Lower leg skin (tissue), 3 donors: ENCODE data around the gene ESRRB.

ENCODE experiments used
- POLR2A ChIP-seq, 2 donors: fragments of 450-650 bp; IDR thresholded peaks; one replicate each; pipeline ENCODE4 v1.6.1; 2016 to 2017; ENCODE audit warnings: antibody characterized with exemption in 2 of 2, mild to moderate bottlenecking in 1 of 2, moderate library complexity in 1 of 2
- TF ChIP-seq, protein P1 (sequence below), 3 donors: fragments of 450-650 bp; IDR thresholded peaks; one replicate each; pipeline ENCODE4 v1.5.1; 2016; ENCODE audit warnings: antibody characterized with exemption in 3 of 3, mild to moderate bottlenecking in 3 of 3, moderate library complexity in 2 of 3

DNA sequence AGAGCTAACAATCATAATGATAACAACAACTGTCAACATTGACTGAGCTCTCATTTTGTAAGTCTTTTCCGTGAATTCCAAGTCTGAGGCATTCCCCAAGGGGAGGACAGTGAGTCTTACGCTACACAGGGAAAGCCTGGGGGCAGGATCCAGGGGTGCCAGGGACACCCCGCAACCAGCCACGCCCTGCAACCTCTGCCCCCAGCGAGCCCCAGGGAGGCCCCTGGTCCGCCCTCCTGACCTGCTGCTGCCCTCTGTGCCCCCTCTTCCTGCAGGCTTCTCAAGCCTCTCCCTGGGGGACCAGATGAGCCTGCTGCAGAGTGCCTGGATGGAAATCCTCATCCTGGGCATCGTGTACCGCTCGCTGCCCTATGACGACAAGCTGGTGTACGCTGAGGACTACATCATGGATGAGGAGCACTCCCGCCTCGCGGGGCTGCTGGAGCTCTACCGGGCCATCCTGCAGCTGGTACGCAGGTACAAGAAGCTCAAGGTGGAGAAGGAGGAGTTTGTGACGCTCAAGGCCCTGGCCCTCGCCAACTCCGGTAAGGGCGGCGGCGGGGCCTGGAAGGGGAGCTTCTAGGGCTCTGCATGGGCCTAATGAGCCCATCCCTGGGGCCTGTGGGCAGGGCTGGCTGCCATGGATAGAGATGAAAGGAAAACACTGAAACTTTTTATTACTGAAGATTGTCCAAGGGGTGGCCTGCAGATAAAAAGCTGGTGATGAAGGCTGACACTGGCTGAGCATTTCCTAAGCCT lies 115.4 kb downstream of the ESRRB start:
- TF ChIP-seq, protein P1, sequence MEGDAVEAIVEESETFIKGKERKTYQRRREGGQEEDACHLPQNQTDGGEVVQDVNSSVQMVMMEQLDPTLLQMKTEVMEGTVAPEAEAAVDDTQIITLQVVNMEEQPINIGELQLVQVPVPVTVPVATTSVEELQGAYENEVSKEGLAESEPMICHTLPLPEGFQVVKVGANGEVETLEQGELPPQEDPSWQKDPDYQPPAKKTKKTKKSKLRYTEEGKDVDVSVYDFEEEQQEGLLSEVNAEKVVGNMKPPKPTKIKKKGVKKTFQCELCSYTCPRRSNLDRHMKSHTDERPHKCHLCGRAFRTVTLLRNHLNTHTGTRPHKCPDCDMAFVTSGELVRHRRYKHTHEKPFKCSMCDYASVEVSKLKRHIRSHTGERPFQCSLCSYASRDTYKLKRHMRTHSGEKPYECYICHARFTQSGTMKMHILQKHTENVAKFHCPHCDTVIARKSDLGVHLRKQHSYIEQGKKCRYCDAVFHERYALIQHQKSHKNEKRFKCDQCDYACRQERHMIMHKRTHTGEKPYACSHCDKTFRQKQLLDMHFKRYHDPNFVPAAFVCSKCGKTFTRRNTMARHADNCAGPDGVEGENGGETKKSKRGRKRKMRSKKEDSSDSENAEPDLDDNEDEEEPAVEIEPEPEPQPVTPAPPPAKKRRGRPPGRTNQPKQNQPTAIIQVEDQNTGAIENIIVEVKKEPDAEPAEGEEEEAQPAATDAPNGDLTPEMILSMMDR (IDR thresholded peaks at IDR 0.05), result no peak
- no peak for TF ChIP-seq POLR2A (IDR thresholded peaks at IDR 0.05)
